Kasumi-1 (cell line): ENCODE results near the gene TCP11.
"Not testable (repeated sequence)": the region's sequence is repeated elsewhere in the genome, so short reads cannot be mapped to it uniquely, and the experiment has no call there.

ENCODE experiments used
- DNase-seq, 2 experiments: peaks; one replicate each; lab custom pipeline; 2025; lab: John Stamatoyannopoulos, UW

TCP11 gene

DNA sequence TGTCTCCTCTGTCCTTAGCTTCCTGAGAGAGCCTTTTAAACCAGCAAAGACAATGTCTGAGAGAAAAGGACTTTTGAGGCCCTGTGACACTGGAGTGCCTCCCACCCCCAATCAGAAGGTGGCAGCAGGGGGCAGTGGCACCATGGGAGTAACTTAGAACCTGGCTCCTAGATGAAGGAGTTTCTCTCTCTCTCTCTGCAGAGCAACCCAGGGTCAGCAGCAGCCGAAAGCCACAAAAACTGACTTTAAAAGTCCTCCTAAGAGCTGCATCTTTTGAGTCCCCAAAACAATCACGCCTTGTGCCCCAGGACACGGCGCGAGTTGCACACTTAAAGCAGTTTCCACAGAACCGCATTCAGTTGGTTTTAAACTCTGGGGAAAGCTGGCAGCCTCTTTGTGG lies 5.3 kb upstream of the TCP11 start:
- peak; percentile 32 to 49 for DNase-seq

DNA sequence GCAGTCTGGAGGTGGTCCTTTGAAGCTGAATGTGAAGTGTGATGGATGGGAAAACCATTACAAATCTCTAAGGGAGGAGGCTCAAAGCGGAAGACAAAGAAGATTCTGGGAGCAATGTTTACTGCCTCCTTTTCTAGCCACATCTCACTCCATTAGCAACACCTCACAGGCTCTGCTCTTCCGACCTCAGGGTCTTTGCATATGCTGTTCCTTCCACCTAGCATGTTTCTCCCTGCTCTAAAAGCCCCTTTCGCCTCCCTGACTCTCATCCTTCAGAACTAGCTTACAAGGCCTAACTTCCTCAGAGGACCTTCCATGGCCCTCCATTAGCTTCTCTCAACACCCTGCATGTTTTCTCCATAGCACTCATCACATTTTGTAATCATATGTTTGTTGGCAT lies 4.6 kb upstream of the TCP11 start:
- DNase-seq: no peak

DNA sequence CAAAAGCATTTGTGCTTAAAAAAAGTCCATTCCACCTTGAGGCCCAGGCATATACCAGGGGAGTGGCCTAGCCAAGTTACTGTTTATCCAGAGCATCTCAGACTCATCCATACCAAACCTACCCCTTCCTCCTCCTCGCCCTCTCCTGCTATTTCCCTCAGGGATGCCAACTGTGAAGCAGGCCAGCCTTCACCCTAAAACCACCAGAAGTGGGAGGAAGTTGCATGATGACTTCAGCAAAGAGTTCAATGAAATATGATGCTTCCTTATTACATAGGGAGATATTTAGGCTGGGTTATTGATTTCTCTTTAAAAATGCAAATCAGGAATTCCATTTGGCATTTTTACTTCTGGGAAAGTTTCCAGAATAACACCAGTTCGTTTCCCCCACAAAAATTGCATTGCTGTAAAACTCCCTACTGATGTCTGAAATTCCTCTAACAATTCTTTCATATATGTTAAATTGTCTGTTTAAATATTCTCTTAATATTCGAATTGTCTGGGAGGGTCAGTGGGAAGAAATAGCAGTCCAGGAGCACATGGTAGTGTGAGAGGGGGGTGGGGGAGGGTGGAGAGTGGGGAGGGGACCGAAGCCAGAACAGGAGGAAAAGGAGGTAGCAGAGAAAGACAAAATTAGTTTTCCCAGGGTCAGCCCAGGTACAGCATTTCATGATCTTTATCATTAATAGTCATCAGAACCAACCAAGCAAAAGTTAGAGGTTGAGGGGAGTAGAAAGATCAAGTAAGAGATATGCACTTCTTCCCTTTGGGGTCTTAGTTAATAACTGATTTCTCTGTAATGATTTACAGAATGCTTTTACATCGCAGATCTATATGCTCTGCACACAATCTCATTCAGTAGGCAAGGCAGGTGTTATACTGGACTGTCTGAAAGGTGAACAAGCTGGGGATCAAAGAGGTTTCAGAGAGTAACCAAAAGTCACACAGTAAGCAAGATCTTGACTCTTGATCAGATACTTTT lies 1.7 kb upstream of the TCP11 start:
- DNase-seq: peak; percentile 60 to 65

DNA sequence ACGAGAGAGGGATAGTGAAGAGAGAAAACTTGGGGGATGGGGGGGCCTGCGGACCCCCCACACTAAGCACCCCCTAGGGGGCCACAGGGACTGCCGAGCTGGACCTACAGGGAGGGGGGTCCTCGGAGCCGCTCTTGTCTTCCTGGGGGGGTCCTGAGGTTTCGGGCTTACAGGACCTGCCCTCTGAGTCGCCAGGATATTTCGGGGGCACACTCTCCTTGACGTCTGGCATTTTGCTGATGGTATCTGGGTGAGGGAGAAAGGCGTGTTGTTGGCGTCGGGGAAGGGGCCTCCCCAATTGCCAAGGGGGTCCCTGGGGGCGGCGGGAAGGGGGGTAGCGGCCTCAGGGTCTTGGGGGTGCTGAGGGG lies 516 bp downstream of the TCP11 start:
- DNase-seq: no peak

DNA sequence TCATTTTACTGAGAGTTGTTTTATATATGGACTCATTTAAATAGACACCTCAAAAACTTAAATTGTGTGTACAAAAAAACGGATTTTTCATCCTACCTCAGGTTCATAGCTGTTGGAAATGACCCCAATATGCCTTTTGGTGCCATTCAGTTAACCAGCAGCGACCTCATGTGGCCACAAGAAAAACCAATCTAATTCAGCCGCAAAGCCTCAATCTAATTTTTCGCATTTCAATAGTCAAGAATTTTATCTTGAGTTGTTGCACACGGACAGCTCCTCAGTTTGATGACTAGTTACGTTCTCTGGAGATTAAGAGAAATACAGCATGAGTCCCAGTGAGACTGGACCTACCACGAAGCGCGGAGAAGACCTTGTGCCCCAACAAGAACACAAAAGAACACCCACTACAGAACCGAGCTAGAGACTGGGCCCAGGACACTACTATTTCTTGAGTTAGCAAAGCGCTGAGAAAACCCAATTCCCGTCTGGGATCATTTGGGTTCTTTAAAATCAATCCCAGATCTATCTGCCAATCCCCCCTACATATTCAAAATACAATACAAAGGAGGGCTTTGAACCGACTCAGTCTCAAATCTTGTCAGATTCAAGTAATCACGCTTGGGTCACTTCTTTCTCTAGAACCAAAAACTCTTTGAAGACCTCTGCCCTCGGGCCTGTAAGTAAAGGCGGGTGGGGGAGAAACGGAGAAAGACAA lies 1.1 kb downstream of the TCP11 start:
- peak; percentile 71 to 78 for DNase-seq

DNA sequence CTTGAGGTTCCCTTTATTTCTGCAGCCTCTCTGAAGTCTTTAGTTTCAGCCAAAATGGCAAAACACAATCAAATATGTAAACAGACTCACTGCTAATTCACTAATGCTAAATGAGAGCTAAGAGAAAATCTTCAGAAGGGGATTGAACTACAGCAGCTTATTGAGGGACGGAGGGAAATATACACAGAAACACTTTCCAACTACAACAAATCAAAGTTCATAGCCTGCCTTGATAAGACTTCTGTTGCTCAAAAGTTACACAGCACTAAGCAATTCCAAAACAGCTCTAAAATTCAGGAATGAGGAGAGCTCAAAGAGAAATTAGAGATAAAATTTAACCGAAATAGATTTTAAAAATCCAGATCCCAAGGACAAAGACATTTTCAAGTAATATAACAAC lies 1.7 kb downstream of the TCP11 start:
- DNase-seq: no peak

DNA sequence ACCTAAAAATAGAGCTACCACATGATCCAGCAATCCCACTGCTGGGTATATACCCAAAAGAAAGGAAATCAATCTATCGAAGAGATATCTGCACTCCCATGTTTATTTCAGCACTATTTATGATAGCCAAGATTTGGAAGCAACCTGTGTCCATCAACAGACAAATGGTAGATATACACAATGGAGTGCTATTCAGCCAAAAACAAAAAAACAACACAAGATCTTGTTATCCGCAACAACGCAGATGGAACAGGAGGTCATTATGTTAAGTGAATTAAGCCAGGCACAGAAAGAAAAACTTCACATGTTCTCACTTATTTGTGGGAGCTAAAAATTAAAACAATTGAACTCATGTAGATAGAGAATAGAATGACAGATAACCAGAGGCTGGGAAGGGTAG lies 2.9 kb downstream of the TCP11 start:
- not testable (repeated sequence) for DNase-seq

DNA sequence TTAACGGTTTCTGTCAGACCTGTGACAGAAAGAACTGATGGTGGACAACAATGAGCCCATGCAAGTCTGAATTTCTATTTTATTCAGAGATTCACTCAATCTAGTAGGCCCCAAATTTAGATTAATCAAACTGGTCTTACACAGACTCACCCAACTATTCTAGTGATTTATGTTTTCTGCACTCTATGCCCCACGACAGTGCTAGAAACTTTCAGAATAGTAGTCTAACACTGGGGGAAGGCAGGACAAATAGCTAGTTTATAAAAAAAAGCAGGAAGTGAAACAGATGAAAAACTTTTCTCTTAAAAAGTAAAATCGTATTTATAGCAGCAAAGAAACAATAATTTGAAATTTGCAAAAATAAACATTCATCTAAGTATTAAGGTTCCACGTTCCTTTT lies 5.0 kb downstream of the TCP11 start:
- DNase-seq: no peak

DNA sequence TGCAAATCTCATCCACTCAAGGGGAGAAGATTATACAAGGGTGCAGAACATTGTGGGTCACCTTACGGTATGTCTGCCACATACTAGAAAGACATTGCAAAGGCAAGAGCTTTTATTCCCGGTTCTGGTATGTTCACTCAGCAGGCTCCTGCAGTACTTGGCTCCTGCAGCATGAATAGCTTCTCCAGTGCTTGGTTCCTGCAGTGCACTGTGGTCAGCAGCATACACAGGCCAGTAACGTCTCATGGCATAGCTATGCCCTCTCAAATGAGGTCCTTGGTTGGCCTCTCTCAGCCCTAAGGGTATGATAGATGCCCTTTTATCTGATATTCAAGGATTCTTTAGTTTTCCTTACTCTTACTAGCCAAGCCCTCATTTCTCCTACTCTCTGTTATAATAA lies 12.6 kb downstream of the TCP11 start:
- no peak for DNase-seq

DNA sequence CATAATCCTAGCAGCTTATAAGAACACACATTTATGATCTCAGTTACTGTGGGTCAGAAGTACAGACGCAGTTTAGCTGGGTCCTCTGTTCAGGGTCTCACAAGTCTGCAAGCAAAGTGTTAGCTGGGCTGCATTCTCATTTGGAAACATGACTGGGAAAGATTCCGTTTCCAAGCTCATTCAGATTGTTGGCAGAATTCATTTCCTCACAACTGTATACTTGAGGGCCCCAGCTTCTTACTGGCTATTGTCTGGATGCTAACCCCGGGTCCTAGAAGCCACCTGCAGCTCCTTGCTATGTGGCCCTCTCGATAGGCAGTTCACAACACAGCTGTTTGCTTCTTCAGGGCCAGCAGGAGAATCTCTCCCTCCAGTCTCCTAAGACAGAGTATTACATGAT lies 13.1 kb downstream of the TCP11 start:
- no peak for DNase-seq

DNA sequence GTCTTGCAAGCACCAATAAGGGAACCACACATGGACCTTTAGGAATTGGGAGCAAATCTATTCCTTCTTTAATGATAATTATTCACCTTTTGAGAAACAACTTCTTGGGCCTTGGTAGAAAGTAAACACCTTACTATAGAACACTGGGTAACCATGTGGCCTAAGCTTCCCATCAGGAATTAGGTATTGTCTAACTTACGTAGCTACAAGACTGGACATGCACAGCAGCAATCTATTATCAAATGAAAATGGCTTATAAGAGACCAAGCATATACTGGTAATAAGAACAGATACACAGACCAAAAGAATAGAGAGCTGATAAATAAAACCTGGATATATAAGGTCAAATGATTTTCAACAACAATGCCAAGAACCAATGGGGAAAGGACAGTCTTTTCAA lies 16.8 kb downstream of the TCP11 start:
- no peak for DNase-seq

DNA sequence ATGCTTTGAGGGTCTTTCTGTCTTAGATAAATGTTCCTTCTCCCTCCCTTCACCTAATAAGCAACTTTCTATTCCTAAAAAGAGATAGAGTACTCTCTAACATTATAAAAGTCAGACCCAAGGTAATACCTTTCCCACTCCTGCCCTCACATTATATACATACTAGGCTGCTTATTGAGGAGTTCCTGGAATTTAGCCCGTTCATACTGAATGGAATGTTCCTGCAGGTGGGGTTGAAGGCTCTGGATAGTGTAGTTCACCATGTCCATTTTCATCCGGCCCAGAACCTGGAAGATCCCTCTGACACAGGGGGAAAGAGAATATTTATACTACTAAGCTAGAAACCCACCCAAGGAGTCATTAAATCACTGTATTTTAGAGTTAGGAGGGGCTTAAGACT lies 20.4 kb downstream of the TCP11 start:
- no peak for DNase-seq

DNA sequence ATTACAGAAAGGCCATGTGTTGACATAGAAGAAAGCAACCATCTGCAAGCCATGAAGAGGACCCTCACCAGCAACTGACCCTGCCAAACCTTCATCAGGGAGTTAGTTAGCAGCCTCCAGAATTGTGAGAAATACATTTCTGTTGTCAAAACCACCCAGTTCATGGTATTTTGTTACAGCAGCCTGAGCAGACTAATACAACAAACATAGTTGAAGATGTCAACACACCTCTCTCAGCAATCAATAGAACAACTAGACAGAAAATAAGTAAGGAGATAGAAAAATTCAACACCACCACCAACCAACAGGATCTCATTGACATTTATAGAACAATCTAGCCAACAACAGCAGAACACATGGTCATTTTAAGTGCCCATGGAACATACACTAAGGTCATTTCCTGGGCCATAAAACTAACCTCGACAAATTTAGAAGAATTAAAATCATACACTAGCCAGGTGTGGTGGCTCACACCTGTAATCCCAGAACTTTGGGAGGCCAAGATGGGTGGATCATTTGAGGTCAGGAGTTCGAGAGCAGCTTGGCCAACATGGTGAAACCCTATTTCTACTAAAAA lies 32.7 kb downstream of the TCP11 start:
- no peak for DNase-seq

DNA sequence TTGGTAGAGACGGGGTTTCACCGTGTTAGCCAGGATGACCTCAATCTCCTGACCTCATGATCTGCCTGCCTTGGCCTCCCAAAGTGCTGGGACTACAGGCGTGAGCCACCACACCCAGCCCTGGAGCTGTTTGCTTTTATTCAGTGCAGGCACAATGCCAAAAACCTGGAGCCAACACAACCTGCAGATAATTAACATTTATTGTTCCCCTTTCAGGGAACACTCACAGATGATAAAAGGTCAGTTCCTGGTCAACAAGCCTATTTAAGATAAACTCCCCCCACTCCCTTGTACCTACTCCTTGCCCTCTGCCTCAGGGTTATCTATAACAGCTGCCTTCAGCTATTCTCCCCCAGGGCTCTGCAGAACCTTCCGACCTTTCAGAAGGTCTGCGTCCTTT lies 33.4 kb downstream of the TCP11 start:
- DNase-seq: not testable (repeated sequence)

DNA sequence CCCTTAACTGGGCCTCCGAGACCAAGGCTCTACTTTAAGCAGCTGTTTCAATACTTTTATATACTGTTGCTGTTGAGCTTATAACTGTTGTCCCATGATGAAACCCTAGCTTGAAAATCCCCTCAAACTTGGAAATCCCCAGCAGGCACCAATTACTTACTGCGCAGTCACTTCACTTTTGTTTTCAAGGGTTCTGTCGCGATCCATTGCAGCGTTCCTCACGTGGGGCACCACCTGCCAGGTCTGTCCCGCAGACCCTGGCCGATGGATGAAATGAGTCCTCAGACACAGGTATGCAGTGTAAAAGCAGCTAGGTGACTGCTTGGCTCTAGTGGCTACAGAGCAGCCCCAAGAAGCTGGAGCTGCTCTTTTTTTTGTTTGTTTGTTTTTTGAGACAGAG lies 33.9 kb downstream of the TCP11 start:
- DNase-seq: not testable (repeated sequence)

DNA sequence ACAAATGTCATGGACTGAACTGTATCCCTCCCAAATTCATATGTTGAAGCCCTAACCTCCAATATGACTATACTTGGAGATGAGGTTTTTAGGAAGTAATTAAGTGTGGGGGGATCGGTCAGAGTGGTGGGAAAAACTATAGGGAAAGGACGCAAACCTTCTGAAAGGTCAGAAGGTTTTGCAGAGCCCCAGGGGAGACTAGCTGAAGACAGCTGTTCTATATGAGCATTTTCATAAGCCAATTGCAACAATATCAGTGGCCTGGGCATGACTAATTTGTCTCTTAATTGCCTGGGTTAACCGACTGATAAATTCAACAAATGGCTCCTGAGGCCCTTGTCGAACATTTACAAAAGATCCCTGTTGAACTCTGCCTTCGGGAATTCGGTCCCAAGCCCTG lies 35.1 kb downstream of the TCP11 start:
- not testable (repeated sequence) for DNase-seq

DNA sequence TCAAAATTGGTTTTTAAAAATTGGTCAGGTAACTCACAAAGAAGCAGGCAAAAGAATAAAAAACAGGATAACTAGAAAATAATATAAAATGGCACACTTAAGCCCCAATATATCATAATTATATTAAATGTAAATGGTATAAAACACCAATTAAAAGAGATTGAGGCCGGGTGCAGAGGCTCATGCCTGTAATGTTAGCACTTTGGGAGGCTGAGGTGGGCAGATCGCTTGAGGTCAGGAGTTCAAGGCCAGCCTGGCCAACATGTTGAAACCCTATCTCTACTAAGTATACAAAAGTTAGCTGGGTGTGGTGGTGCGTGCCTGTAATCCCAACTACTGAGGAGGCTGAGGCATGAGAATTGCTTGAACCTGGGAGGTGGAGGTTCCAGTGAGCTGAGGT lies 36.1 kb downstream of the TCP11 start:
- DNase-seq: no peak

DNA sequence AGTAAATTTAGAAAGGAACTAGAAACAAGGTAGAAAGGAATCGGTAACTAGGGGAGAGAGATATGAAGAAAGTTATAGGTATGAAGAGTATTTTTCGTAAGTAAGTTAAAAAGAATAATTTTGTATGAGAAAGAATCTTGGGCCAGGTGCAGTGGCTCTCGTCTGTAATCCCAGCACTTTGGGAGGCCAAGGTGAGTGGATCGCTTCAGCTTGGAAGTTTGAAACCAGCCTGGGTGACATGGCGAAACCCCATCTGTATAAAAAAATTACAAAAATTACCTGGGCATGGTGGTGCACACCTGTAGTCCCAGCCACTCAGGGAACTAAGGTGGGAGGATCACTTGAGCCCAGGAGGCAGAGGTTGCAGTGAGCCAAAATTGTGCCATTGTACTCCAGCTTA lies 42.0 kb downstream of the TCP11 start:
- no peak for DNase-seq

DNA sequence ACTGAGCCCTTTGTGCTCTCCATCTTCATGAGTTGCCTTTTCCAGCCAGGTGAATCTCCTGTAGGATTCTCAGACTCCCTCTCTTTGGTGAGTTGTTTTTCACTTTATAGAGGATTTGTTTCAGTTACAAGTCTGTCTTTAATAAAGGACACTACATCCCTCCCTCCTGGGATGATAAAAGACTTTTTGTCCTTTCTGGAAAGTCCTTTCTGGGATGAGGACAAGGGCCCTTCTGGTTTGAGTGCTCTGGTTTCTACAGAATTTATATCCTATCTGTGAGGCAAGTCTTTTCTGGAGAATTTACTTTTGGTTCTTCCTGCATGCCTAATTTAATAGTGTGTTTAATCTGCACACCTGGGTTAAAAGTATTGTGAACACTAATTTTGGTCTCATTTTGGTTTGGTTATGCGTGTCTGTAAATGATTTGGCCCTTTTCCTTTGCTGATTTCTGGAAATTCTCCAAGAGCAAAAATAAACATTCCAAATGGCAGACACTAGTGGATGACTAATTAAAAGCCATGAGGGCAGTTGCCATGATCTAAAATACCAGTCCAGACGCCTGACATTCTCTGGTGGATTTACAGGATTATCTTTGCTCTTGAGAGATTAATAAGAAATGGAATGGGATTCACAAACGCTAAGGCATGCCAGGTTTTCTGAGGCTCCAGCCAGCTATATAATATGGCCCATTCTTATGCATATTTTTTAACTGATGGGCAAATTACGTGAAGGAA lies 44.8 kb downstream of the TCP11 start:
- no peak for DNase-seq

DNA sequence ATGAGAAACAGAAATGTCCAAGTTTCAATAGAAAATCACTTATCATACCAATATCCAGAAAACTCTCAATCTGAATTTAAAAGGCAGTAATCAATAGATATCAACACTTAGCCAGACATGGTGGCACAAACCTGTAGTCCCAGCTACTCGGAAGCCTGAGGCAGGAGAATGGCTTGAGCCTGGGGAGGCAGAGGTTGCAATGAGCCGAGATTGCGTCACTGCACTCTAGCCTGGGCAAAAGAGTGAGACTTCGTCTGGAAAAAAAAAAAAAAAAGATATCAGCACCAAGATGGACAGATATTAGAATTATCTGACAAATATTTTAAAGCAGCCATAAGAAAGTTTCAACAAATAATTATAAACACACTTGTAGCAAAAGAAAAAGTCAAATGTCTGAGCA lies 47.0 kb downstream of the TCP11 start:
- no peak for DNase-seq

DNA sequence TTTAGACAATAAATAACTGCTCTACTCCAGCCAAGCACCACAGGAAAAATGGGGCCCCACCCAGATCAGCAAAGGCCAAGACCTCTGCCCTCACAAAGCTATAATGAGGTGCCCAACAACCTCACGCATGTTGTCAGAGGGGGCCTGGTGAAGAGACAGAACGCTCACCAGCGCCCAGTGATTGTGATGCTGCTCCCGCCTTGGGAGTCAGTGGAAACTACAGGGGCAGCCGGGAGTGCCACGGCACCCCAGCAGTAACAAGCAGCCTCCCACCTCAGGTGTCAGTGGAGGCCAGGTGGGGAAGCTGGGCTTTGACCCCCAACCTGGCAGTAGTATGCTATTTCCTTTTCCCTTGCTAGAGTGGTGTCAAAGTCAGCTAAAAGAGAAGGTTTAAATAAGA lies 47.4 kb downstream of the TCP11 start:
- no peak for DNase-seq

DNA sequence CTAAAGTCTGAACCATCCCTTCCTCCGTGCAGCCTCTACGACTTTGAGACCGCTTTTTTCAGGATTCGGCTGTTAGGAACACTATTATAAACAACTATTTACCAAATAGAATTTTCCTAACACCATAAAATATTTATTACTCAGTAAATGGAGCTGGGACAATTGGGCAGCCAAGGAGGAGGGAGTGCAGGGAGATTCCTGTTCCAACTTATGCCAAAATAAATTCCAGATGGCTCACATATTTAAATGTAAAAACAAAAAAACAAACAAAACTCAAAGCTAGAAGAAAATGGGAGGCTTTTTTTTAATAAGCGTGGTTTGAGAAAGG lies 48.1 kb downstream of the TCP11 start:
- no peak for DNase-seq
